NB4 (cell line): ENCODE measurements around the gene PEX11A.

Experiments
- DNase-seq: peaks from one replicate; pipeline ENCODE4 v3.0.0; 2010; ENCODE audit warnings: low read depth
- H3K4me3 ChIP-seq: one replicate; pipeline ENCODE4 v1.5.1; 2011; ENCODE audit warnings: mild to moderate bottlenecking, low read depth, low read length, moderate library complexity
- MAX ChIP-seq: IDR thresholded peaks from 2 replicates; pipeline ENCODE4 v1.6.1; 2011; ENCODE audit warnings: low read depth, low read length
- MYC ChIP-seq: IDR thresholded peaks from 2 replicates; pipeline ENCODE4 v1.6.1; 2011; ENCODE audit warnings: low read depth, low read length
- POLR2A ChIP-seq: IDR thresholded peaks from 2 replicates; pipeline ENCODE4 v1.6.1; 2011; ENCODE audit warnings: mild to moderate bottlenecking; ENCODE audit not compliant: insufficient read length; ENCODE audit errors: extremely low read depth
- TF ChIP-seq, protein P1 (sequence below): IDR thresholded peaks from one replicate; pipeline ENCODE4 v1.5.1; 2012; ENCODE audit warnings: low read depth, low read length

The PEX11A gene

DNA sequence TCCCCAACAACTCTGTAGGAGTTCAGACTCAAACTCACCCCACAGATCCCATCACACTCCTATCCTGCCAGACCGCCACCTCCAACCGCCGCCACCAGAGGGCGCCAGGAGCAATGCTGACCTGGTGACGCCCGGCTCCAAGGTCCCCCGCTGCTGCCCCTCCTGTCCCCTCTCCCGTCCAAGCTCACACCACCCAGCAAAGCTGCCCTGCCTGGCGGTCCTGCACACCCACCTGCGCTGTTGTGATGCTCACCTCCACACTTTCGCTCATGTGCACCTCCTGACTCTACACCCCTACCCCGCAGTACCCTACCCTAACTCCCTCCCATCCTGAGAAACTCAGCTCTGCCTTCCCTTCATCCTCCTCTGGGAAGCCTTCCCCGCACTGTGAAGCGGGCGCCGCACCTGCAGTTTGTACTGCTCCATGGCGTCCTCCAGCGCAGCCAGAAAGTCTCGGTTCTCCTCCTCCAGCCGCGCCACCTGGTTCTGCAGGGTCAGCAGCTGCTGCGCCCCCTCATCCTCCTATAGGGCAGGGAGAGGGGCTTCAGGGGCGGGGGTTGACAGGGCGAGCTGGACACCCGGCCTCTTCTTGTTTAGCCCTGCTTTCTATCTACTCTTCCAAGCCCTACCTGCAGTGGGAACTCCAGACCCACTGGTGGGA lies 43.2 kb downstream of the PEX11A start:
- H3K4me3 ChIP-seq, result no peak overlapping the region
- TF ChIP-seq, protein P1, sequence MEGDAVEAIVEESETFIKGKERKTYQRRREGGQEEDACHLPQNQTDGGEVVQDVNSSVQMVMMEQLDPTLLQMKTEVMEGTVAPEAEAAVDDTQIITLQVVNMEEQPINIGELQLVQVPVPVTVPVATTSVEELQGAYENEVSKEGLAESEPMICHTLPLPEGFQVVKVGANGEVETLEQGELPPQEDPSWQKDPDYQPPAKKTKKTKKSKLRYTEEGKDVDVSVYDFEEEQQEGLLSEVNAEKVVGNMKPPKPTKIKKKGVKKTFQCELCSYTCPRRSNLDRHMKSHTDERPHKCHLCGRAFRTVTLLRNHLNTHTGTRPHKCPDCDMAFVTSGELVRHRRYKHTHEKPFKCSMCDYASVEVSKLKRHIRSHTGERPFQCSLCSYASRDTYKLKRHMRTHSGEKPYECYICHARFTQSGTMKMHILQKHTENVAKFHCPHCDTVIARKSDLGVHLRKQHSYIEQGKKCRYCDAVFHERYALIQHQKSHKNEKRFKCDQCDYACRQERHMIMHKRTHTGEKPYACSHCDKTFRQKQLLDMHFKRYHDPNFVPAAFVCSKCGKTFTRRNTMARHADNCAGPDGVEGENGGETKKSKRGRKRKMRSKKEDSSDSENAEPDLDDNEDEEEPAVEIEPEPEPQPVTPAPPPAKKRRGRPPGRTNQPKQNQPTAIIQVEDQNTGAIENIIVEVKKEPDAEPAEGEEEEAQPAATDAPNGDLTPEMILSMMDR, result peak; percentile 91
- no peak; the same call in 1 of the 2 replicates for TF ChIP-seq MAX
- no peak for TF ChIP-seq POLR2A
- no peak for TF ChIP-seq MYC
- DNase-seq, result peak; percentile 69

- no peak for DNase-seq
- no peak overlapping the region for H3K4me3 ChIP-seq
- TF ChIP-seq MYC (no peak), POLR2A (no peak), MAX (no peak)
- TF ChIP-seq, protein P1, result no peak
These were observed 44.0 kb downstream of the PEX11A start for GRCh38 chr15:89646416-89647141.

DNA sequence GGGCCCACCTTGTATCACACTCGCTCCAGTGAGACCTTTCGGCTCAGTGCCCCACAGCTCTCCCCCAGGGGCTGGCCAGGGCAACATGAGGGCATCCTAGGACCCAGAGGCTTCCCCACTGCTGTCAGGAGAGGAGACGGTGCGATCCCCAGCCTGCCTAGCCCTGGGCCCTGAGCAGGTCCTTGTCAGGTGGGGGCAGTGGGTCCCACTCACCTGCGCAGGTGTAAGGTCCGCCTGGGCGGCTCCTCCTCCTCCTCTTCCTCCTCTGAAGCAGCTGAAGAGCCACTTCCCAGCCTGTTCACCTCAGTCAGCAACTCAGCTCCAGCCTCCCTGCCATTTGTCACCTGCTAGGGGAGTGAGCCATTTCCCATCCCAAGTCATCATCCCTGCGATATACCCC lies 44.9 kb downstream of the PEX11A start:
- H3K4me3 ChIP-seq, result no peak overlapping the region
- TF ChIP-seq MYC, result no peak
- no peak for TF ChIP-seq POLR2A
- no peak for TF ChIP-seq MAX
- DNase-seq, result no peak

GRCh38 chr15:89642106-89642505 lies 48.4 kb downstream of the PEX11A start:
- no peak for DNase-seq
- TF ChIP-seq, protein P1, result no peak
- no peak for TF ChIP-seq POLR2A
- TF ChIP-seq MAX, result no peak
- no peak for TF ChIP-seq MYC
- no peak overlapping the region for H3K4me3 ChIP-seq

DNA sequence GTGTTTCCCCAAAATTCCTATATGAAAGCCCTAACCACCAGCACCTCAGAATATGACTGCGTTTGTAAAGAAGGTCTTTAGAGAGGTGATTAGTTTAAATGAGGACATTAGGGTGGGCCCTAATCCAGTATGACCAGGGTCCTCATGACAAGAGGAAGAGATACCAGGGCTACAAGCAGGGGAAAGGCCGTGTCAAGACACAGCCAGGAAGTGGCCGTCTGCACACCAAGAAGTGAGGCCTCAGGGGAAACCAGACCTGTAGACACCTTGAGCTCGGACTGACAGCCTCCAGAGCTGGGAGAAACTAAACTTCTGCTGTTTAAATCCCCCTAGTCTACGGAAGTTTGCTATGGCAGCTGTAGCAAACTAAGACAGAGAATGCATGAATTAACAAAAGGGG lies 49.5 kb downstream of the PEX11A start:
- no peak overlapping the region for H3K4me3 ChIP-seq
- no peak for DNase-seq
- no peak for TF ChIP-seq MYC
- TF ChIP-seq MAX, result no peak
- no peak for TF ChIP-seq POLR2A
- TF ChIP-seq, protein P1, result no peak

DNA sequence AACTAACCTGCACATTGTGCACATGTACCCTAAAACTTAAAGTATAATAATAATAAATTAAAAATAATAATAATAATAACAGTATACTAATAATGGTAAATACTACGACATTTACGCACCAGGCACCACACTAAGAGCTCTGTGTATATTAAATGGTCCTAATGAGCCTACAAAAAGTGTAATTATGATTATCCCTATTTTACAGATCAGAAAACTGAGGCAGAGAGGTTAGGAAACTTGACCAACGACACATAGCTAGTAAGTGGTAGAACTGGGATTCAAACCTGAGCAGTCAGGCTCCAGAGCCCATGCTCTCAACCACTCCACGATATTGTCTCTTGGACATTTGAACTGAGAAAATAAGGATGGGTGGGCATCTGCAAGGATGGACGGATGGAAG lies 50.3 kb downstream of the PEX11A start:
- TF ChIP-seq, protein P1, result no peak
- TF ChIP-seq MAX (no peak), MYC (no peak), POLR2A (no peak)
- no peak for DNase-seq
- H3K4me3 ChIP-seq, result no peak overlapping the region
